Liver (tissue), 9 donors: Measurements from ENCODE around the gene CNOT8. TPM values are rescaled to one million over a fixed set of nuclear protein-coding genes. Genes with fewer than 3 reads are reported as not detected.

Experiments
- DNase-seq: peaks from one replicate; pipeline ENCODE4 v3.0.0-alpha.2; 2017; ENCODE audit warnings: low spot score
- H3K27ac ChIP-seq, 2 donors: one replicate each; pipeline ENCODE4 v1.7.0; 2013; ENCODE audit warnings: inconsistent platforms in 2 of 2, low read length in 2 of 2, control low read depth in 1 of 2, low read depth in 1 of 2, mild to moderate bottlenecking in 1 of 2
- H3K27me3 ChIP-seq, 4 donors: one replicate each; pipeline versions ENCODE4 v1.6.1 to v1.7.0; 2013; ENCODE audit warnings: low read length in 3 of 4, inconsistent platforms in 1 of 4, mild to moderate bottlenecking in 1 of 4, moderate library complexity in 1 of 4; ENCODE audit not compliant: control insufficient read depth in 4 of 4, insufficient read depth in 4 of 4
- H3K36me3 ChIP-seq, 4 donors: one replicate each; pipeline versions ENCODE4 v1.6.1 to v1.7.0; 2013; ENCODE audit warnings: low read length in 3 of 4, mild to moderate bottlenecking in 3 of 4, low read depth in 1 of 4, moderate library complexity in 1 of 4; ENCODE audit not compliant: control insufficient read depth in 4 of 4, insufficient read depth in 3 of 4
- H3K4me1 ChIP-seq, 4 donors: one replicate each; pipeline versions ENCODE4 v1.6.1 to v1.7.0; 2013; ENCODE audit warnings: low read length in 3 of 4, mild to moderate bottlenecking in 3 of 4, moderate library complexity in 1 of 4; ENCODE audit not compliant: control insufficient read depth in 4 of 4, insufficient read depth in 4 of 4
- H3K4me3 ChIP-seq, 3 donors: one replicate each; pipeline versions ENCODE4 v1.6.1 to v1.7.0; 2013; ENCODE audit warnings: low read length in 3 of 3, control low read depth in 1 of 3, low read depth in 1 of 3, mild to moderate bottlenecking in 1 of 3
- H3K9ac ChIP-seq, 2 donors: one replicate each; pipeline ENCODE4 v1.7.0; 2013; ENCODE audit warnings: low read length in 2 of 2, mild to moderate bottlenecking in 2 of 2, moderate library complexity in 2 of 2, control low read depth in 1 of 2, low read depth in 1 of 2
- H3K9me3 ChIP-seq, 4 donors: one replicate each; pipeline versions ENCODE4 v1.6.1 to v1.7.0; 2013; ENCODE audit warnings: low read length in 3 of 4; ENCODE audit not compliant: control insufficient read depth in 4 of 4
- ATF3 ChIP-seq: IDR thresholded peaks from 2 replicates; pipeline ENCODE4 v1.6.1; 2016; ENCODE audit warnings: antibody characterized with exemption
- CTCF ChIP-seq: fragments of 150-350 bp; IDR thresholded peaks from 2 replicates; pipeline ENCODE4 v1.5.1; 2017; ENCODE audit warnings: improper control_type of control experiment, low read depth, low read length; ENCODE audit not compliant: missing input control
- FOXA1 ChIP-seq: IDR thresholded peaks from 2 replicates; pipeline ENCODE4 v1.6.1; 2016; ENCODE audit warnings: antibody characterized with exemption
- FOXA2 ChIP-seq: IDR thresholded peaks from 2 replicates; pipeline ENCODE4 v1.6.1; 2016; ENCODE audit warnings: antibody characterized with exemption
- GABPA ChIP-seq, 2 donors: IDR thresholded peaks in 1 of 2; conservative IDR thresholded peaks in 1 of 2; 2 replicates each; pipeline ENCODE4 v1.6.1; 2016; ENCODE audit warnings: antibody characterized with exemption in 2 of 2, mild to moderate bottlenecking in 1 of 2, moderate library complexity in 1 of 2
- HNF4G ChIP-seq: IDR thresholded peaks from 2 replicates; pipeline ENCODE4 v1.6.1; 2016; ENCODE audit warnings: antibody characterized with exemption
- MAX ChIP-seq: IDR thresholded peaks from 2 replicates; pipeline ENCODE4 v1.6.1; 2016; ENCODE audit warnings: antibody characterized with exemption
- NR2F2 ChIP-seq: IDR thresholded peaks from 2 replicates; pipeline ENCODE4 v1.6.1; 2016; ENCODE audit warnings: antibody characterized with exemption
- RAD21 ChIP-seq, 2 donors: IDR thresholded peaks; 2 replicates each; pipeline ENCODE4 v1.6.1; 2016; ENCODE audit warnings: antibody characterized with exemption in 2 of 2, mild to moderate bottlenecking in 2 of 2
- RXRA ChIP-seq, 2 donors: IDR thresholded peaks; 2 replicates each; pipeline ENCODE4 v1.6.1; 2017 to 2018; ENCODE audit warnings: antibody characterized with exemption in 2 of 2, mild to moderate bottlenecking in 1 of 2
- SP1 ChIP-seq: IDR thresholded peaks from 2 replicates; pipeline ENCODE4 v1.6.1; 2018; ENCODE audit warnings: antibody characterized with exemption, mild to moderate bottlenecking
- TAF1 ChIP-seq: conservative IDR thresholded peaks from 2 replicates; pipeline ENCODE4 v1.6.1; 2016; ENCODE audit warnings: antibody characterized with exemption, mild to moderate bottlenecking
- YY1 ChIP-seq: IDR thresholded peaks from 2 replicates; pipeline ENCODE4 v1.6.1; 2016; ENCODE audit warnings: antibody characterized with exemption, mild to moderate bottlenecking
- ZBTB33 ChIP-seq: IDR thresholded peaks from 2 replicates; pipeline ENCODE4 v1.6.1; 2016; ENCODE audit warnings: antibody characterized with exemption
- WGBS: extraction: QIAGEN DNeasy Blood & Tissue Kit; methylation state at CpG from one replicate; pipeline ENCODE4 v1.1.7; 2013; 5-methylcytosine and 5-hydroxymethylcytosine counted together
- polyA plus RNA-seq, 2 donors: library from polyadenylated mRNA; stranded (reverse) in 1 of 2; unstranded in 1 of 2; fragments of 200-250 nt in 1 of 2; fragments of >200 nt in 1 of 2; fragmentation: Nextera tagmentation in 1 of 2; extraction: Ambion mirVana in 1 of 2; gene quantifications; one replicate each; pipeline versions ENCODE4 v1.2.1 to v1.2.3, GENCODE V29; 2013 to 2015
- total RNA-seq, 2 donors: library from RNA; depleted of rRNA; stranded (reverse); fragments of >200 nt; gene quantifications; one replicate each; pipeline ENCODE4 v1.2.3, GENCODE V29; 2014
- donor health status: healthy.
- donor health status: healthy.
- donor health status: healthy.
- donor health status: healthy.
- donor health status: healthy.

CNOT8 gene
- total and polyA plus RNA-seq, 4 donors, result 12.6 to 38.9 (median 20.8) TPM

- 88% methylated on average over 4 of the region's 4 CpGs for WGBS
- no peak overlapping the region for H3K4me3 ChIP-seq
- no peaks in the 10 kb centered on the region for H3K9me3 ChIP-seq
- H3K4me1 ChIP-seq, result peaks cover 3 to 29% (median 20%) of the 10 kb centered on the region in 4 donors
- no peak for DNase-seq
- peaks cover 2 to 46% (median 35%) of the 10 kb centered on the region in 4 donors for H3K36me3 ChIP-seq
- TF ChIP-seq FOXA2 (no peak), YY1 (no peak), NR2F2 (no peak), RXRA (IDR thresholded peaks at IDR 0.05) (no peak), RAD21 (IDR thresholded peaks at IDR 0.05) (no peak), MAX (no peak), SP1 (no peak), GABPA (IDR thresholded peaks at IDR 0.05 in 1 of 2, conservative IDR thresholded peaks at IDR 0.05 in 1 of 2) (no peak), CTCF (no peak), HNF4G (no peak), ATF3 (no peak), FOXA1 (no peak)
- no peak overlapping the region for H3K27ac ChIP-seq
- no peak overlapping the region for H3K9ac ChIP-seq
- H3K27me3 ChIP-seq, result no peaks in the 10 kb centered on the region
Observed at GRCh38 chr5:154813158-154813557, 45.3 kb upstream of the CNOT8 start.

- Histone ChIP-seq H3K4me1 (peaks cover 3 to 29% (median 20%) of the 10 kb centered on the region in 4 donors), H3K36me3 (peaks cover 2 to 44% (median 33%) of the 10 kb centered on the region in 4 donors), H3K9ac (no peak overlapping the region), H3K4me3 (no peak overlapping the region), H3K27me3 (no peaks in the 10 kb centered on the region), H3K9me3 (no peaks in the 10 kb centered on the region), H3K27ac (no peak overlapping the region)
- no peak for DNase-seq
- whole genome bisulfite sequencing, result 81% methylated on average over 10 of the region's 10 CpGs
- no peak for TF ChIP-seq ZBTB33
- TF ChIP-seq FOXA1, result no peak
- TF ChIP-seq CTCF, result no peak
- no peak for TF ChIP-seq TAF1
Observed at GRCh38 chr5:154813736-154814135, 44.7 kb upstream of the CNOT8 start.
